GF-D8 (cell line): ENCODE measurements around the gene ACSL5.

ENCODE experiments used
- DNase-seq: peaks from one replicate; lab custom pipeline; 2025; lab: John Stamatoyannopoulos, UW

ACSL5 gene

GRCh38 chr10:112465299-112465883, 91.5 kb downstream of the ACSL5 start:
- DNase-seq: no peak

GRCh38 chr10:112466802-112467201, 92.9 kb downstream of the ACSL5 start:
- no peak for DNase-seq

GRCh38 chr10:112467541-112468075, 93.7 kb downstream of the ACSL5 start:
- no peak for DNase-seq

- peak; percentile 56 for DNase-seq
Measured at GRCh38 chr10:112471878-112472487, 98.1 kb downstream of the ACSL5 start.

- DNase-seq: no peak
Measured at GRCh38 chr10:112475575-112476218, 101.8 kb downstream of the ACSL5 start.
